Neuronal stem cell (in vitro differentiated cells): Measurements from ENCODE around the gene C2orf76.
"Not testable (repeated sequence)": the region's sequence is repeated elsewhere in the genome, so short reads cannot be mapped to it uniquely, and the experiment has no call there.

Experiments
- DNase-seq: peaks from one replicate; pipeline ENCODE4 v3.0.0-alpha.2; 2013; ENCODE audit warnings: low spot score
- H2AFZ ChIP-seq: one replicate; pipeline ENCODE4 v1.6.1; 2013; ENCODE audit warnings: mild to moderate bottlenecking, low read length, inconsistent platforms
- H2AK5ac ChIP-seq: 2 replicates; pipeline ENCODE4 v1.6.1; 2013; ENCODE audit warnings: low read depth, mild to moderate bottlenecking, inconsistent platforms, low read length, moderate library complexity, mixed read lengths
- H2BK120ac ChIP-seq: 2 replicates; pipeline ENCODE4 v1.6.1; 2013; ENCODE audit warnings: low read depth, mild to moderate bottlenecking, inconsistent platforms, low read length, moderate library complexity, mixed read lengths
- H2BK12ac ChIP-seq: one replicate; pipeline ENCODE4 v1.6.1; 2013; ENCODE audit warnings: low read length, inconsistent platforms
- H2BK15ac ChIP-seq: 2 replicates; pipeline ENCODE4 v1.6.1; 2013; ENCODE audit warnings: mild to moderate bottlenecking, low read length, inconsistent platforms, mixed read lengths
- H2BK5ac ChIP-seq: one replicate; pipeline ENCODE4 v1.6.1; 2013; ENCODE audit warnings: inconsistent platforms, mild to moderate bottlenecking, low read length, moderate library complexity
- H3K14ac ChIP-seq: one replicate; pipeline ENCODE4 v1.6.1; 2013; ENCODE audit warnings: low read length, inconsistent platforms
- H3K18ac ChIP-seq: 2 replicates; pipeline ENCODE4 v1.6.1; 2013; ENCODE audit warnings: low read length, inconsistent platforms
- H3K23ac ChIP-seq: 2 replicates; pipeline ENCODE4 v1.6.1; 2013; ENCODE audit warnings: low read depth, mild to moderate bottlenecking, mixed read lengths, low read length, inconsistent platforms; ENCODE audit not compliant: poor library complexity
- H3K27ac ChIP-seq: replicated peaks from 3 replicates; pipeline ENCODE4 v1.5.1; 2013; ENCODE audit warnings: low read length, inconsistent platforms
- H3K27me3 ChIP-seq, 3 experiments: 2 replicates each; pipeline ENCODE4 v1.6.1; 2013; ENCODE audit warnings: low read length in 3 of 3, mild to moderate bottlenecking in 2 of 3, inconsistent platforms in 1 of 3, low read depth in 1 of 3, mixed read lengths in 1 of 3, moderate library complexity in 1 of 3; ENCODE audit not compliant: control insufficient read depth in 3 of 3, insufficient read depth in 3 of 3
- H3K36me3 ChIP-seq, 2 donors: replicated peaks in 1 of 2; 2 replicates each; pipeline ENCODE4 v1.6.1; 2013; ENCODE audit warnings: low read length in 2 of 2; ENCODE audit not compliant: control insufficient read depth in 2 of 2, insufficient read depth in 2 of 2
- H3K4ac ChIP-seq: 2 replicates; pipeline ENCODE4 v1.6.1; 2013; ENCODE audit warnings: inconsistent platforms, mild to moderate bottlenecking, low read length, moderate library complexity
- H3K4me1 ChIP-seq, 2 donors: 1 replicate in 1 of 2; 2 replicates in 1 of 2; pipeline ENCODE4 v1.6.1; 2013; ENCODE audit warnings: low read length in 2 of 2, low read depth in 1 of 2; ENCODE audit not compliant: control insufficient read depth in 2 of 2, insufficient read depth in 1 of 2
- H3K4me2 ChIP-seq: one replicate; pipeline ENCODE4 v1.6.1; 2013; ENCODE audit warnings: mild to moderate bottlenecking, low read length, inconsistent platforms; ENCODE audit not compliant: insufficient read depth, poor library complexity, severe bottlenecking
- H3K4me3 ChIP-seq, 2 donors: 2 replicates each; pipeline ENCODE4 v1.5.1; 2013; ENCODE audit warnings: low read length in 2 of 2, mild to moderate bottlenecking in 2 of 2, inconsistent platforms in 1 of 2, moderate library complexity in 1 of 2
- H3K79me1 ChIP-seq: one replicate; pipeline ENCODE4 v1.6.1; 2013; ENCODE audit warnings: low read depth, mild to moderate bottlenecking, inconsistent platforms, low read length, moderate library complexity
- H3K9ac ChIP-seq: one replicate; pipeline ENCODE4 v1.6.1; 2013; ENCODE audit warnings: mild to moderate bottlenecking, low read depth, low read length, inconsistent platforms; ENCODE audit not compliant: poor library complexity
- H3K9me3 ChIP-seq, 2 donors: replicated peaks in 1 of 2; 2 replicates each; pipeline versions ENCODE3 to v1.6.1; 2013; ENCODE audit warnings: low read length in 2 of 2, mild to moderate bottlenecking in 2 of 2, inconsistent platforms in 1 of 2, low read depth in 1 of 2, mixed read lengths in 1 of 2, moderate library complexity in 1 of 2; ENCODE audit not compliant: control insufficient read depth in 2 of 2, insufficient read depth in 1 of 2
- H4K8ac ChIP-seq: one replicate; pipeline ENCODE4 v1.6.1; 2013; ENCODE audit warnings: low read depth, mild to moderate bottlenecking, inconsistent platforms, low read length, moderate library complexity
- H4K91ac ChIP-seq: one replicate; pipeline ENCODE4 v1.6.1; 2013; ENCODE audit warnings: low read length, low read depth, mild to moderate bottlenecking, inconsistent platforms; ENCODE audit not compliant: poor library complexity
- WGBS, 2 donors: extraction: QIAGEN DNeasy Blood & Tissue Kit; methylation state at CpG; one replicate each; pipeline ENCODE4 v1.1.7; 2013; ENCODE audit warnings: missing lambda C conversion rate in 2 of 2, mixed read lengths in 1 of 2; ENCODE audit not compliant: insufficient read length in 2 of 2, insufficient replicate concordance in 1 of 2; ENCODE audit errors: extremely low coverage in 2 of 2; 5-methylcytosine and 5-hydroxymethylcytosine counted together

Gene C2orf76

GRCh38 chr2:119376810-119377209, 10.2 kb upstream of the C2orf76 start:
- no CpG with 5 or more reads among the region's 5 CpGs for WGBS, 2 donors
- H2BK12ac ChIP-seq: no peak overlapping the region
- H3K9me3 ChIP-seq: peaks cover 8 to 9% of the 10 kb centered on the region in 2 donors
- peak overlapping the region in 1 of 2 donors; percentile 47 for H3K4me3 ChIP-seq
- no peaks in the 10 kb centered on the region for H3K79me1 ChIP-seq
- no peak overlapping the region for H4K91ac ChIP-seq
- H3K27me3 ChIP-seq: no peaks in the 10 kb centered on the region
- H4K8ac ChIP-seq: no peak overlapping the region
- no peak overlapping the region for H3K4ac ChIP-seq
- H3K4me1 ChIP-seq: no peaks in the 10 kb centered on the region
- no peak overlapping the region for H3K18ac ChIP-seq
- H2AK5ac ChIP-seq: no peak overlapping the region
- H2BK5ac ChIP-seq: no peak overlapping the region
- H3K27ac ChIP-seq: no peak overlapping the region
- no peak overlapping the region for H3K9ac ChIP-seq
- H2BK120ac ChIP-seq: no peak overlapping the region
- peaks cover 16 to 24% of the 10 kb centered on the region in 2 donors for H3K36me3 ChIP-seq
- no peak overlapping the region for H2AFZ ChIP-seq
- H2BK15ac ChIP-seq: no peak overlapping the region
- DNase-seq: no peak
- no peak overlapping the region for H3K14ac ChIP-seq
- no peak overlapping the region for H3K4me2 ChIP-seq
- no peak overlapping the region for H3K23ac ChIP-seq

DNA sequence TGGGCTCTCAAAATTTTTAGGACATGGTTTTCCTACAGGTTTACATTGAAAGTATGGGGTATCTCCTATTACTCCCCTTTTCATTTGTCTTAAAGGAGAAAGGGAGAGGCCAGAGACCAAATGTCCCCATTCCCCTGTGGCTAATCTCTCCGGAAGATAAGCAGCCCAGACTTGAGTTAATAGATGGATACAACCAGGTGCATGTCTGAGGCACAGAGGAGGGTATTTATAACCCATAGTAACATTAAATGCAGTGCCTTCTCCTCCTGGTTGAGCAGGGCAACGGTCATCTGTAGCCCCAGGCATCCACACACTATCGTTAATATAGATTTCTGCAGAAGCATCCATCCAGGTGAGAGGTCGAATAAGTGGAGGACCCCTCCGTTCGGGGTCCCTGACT, 9.8 kb upstream of the C2orf76 start:
- not testable (repeated sequence) for H2BK12ac ChIP-seq, H3K14ac ChIP-seq, H3K27ac ChIP-seq, H2BK120ac ChIP-seq, H2BK15ac ChIP-seq, H3K23ac ChIP-seq, H3K4me1 ChIP-seq, H4K91ac ChIP-seq, H4K8ac ChIP-seq, H3K4ac ChIP-seq, H2AFZ ChIP-seq, H2AK5ac ChIP-seq, H3K9ac ChIP-seq, H2BK5ac ChIP-seq, H3K27me3 ChIP-seq, H3K4me2 ChIP-seq, DNase-seq, H3K9me3 ChIP-seq, H3K79me1 ChIP-seq, H3K18ac ChIP-seq
- Histone ChIP-seq H3K4me3 (peak overlapping the region in 1 of 2 donors; percentile 47), H3K36me3 (peaks cover 20 to 28% of the 10 kb centered on the region in 2 donors)
- WGBS, 2 donors: no CpG with 5 or more reads among the region's 6 CpGs

- not testable (repeated sequence) for H3K4me2 ChIP-seq, H3K4ac ChIP-seq, H2BK5ac ChIP-seq, DNase-seq, H3K14ac ChIP-seq, H3K4me1 ChIP-seq, H3K9ac ChIP-seq, H3K4me3 ChIP-seq, H4K91ac ChIP-seq, H3K27ac ChIP-seq, H2BK15ac ChIP-seq, H3K23ac ChIP-seq, H2BK120ac ChIP-seq, H4K8ac ChIP-seq, H3K27me3 ChIP-seq, H2BK12ac ChIP-seq, H2AFZ ChIP-seq, H3K79me1 ChIP-seq, H2AK5ac ChIP-seq, H3K9me3 ChIP-seq, H3K18ac ChIP-seq
- peaks cover 33 to 51% of the 10 kb centered on the region in 2 donors for H3K36me3 ChIP-seq
- WGBS, 2 donors: no CpG with 5 or more reads among the region's 5 CpGs
Measured at GRCh38 chr2:119373907-119374745, 7.5 kb upstream of the C2orf76 start.

- H4K91ac ChIP-seq: no peak overlapping the region
- H3K27me3 ChIP-seq: no peaks in the 10 kb centered on the region
- no peak overlapping the region for H3K14ac ChIP-seq
- no peak overlapping the region for H3K4ac ChIP-seq
- no peak overlapping the region for H2BK120ac ChIP-seq
- H3K9ac ChIP-seq: peak overlapping the region; percentile 25
- no peak overlapping the region for H2AFZ ChIP-seq
- H3K4me1 ChIP-seq: peaks cover 3% of the 10 kb centered on the region in 2 donors
- H2AK5ac ChIP-seq: no peak overlapping the region
- H3K79me1 ChIP-seq: peaks cover 3% of the 10 kb centered on the region
- H3K18ac ChIP-seq: no peak overlapping the region
- H3K27ac ChIP-seq: no peak overlapping the region
- no peak overlapping the region for H4K8ac ChIP-seq
- H3K36me3 ChIP-seq: peaks cover 43 to 62% of the 10 kb centered on the region in 2 donors
- H3K9me3 ChIP-seq: peaks cover 8 to 9% of the 10 kb centered on the region in 2 donors
- H2BK15ac ChIP-seq: no peak overlapping the region
- H2BK12ac ChIP-seq: no peak overlapping the region
- no peak for DNase-seq
- no peak overlapping the region for H2BK5ac ChIP-seq
- H3K23ac ChIP-seq: peak overlapping the region; percentile 31
- no peak overlapping the region for H3K4me2 ChIP-seq
- WGBS, 2 donors: no CpG with 5 or more reads among the region's 7 CpGs
- no peak overlapping the region for H3K4me3 ChIP-seq
Measured at GRCh38 chr2:119372778-119373568, 6.3 kb upstream of the C2orf76 start.
